Measurements from ENCODE around the gene ICE1.
"Not testable (repeated sequence)": the region's sequence is repeated elsewhere in the genome, so short reads cannot be mapped to it uniquely, and the experiment has no call there.

The ICE1 gene

GRCh38 chr5:5437227-5438172 lies 15.0 kb downstream of the ICE1 start:
- in situ Hi-C loops (cut with HindIII; ENCODE audit: low sequenced_read_pairs), result no loop called here

GRCh38 chr5:5451863-5452262 lies 29.4 kb downstream of the ICE1 start:
- in situ Hi-C loops (cut with HindIII; ENCODE audit: low sequenced_read_pairs), result no loop called here

GRCh38 chr5:5453131-5453530 lies 30.7 kb downstream of the ICE1 start:
- in situ Hi-C loops (cut with HindIII; ENCODE audit: low sequenced_read_pairs), result no loop called here

- in situ Hi-C loops (cut with HindIII; ENCODE audit: low sequenced_read_pairs), result no loop called here
These were observed 31.9 kb downstream of the ICE1 start for GRCh38 chr5:5454391-5454790.

- in situ Hi-C loops (cut with HindIII; ENCODE audit: low sequenced_read_pairs), result no loop called here
These were observed 34.4 kb downstream of the ICE1 start for GRCh38 chr5:5456858-5457257.

- in situ Hi-C loops (cut with HindIII; ENCODE audit: low sequenced_read_pairs), result no loop called here
These were observed 37.8 kb downstream of the ICE1 start for GRCh38 chr5:5460311-5460710.

GRCh38 chr5:5461012-5461411 lies 38.5 kb downstream of the ICE1 start:
- in situ Hi-C loops (cut with HindIII; ENCODE audit: low sequenced_read_pairs), result no loop called here

- in situ Hi-C loops (cut with HindIII; ENCODE audit: low sequenced_read_pairs), result no loop called here
These were observed 41.7 kb downstream of the ICE1 start for GRCh38 chr5:5464036-5464715.

- in situ Hi-C loops (cut with HindIII; ENCODE audit: low sequenced_read_pairs), result no loop called here
These were observed 43.8 kb downstream of the ICE1 start for GRCh38 chr5:5466227-5466626.

- in situ Hi-C loops (cut with HindIII; ENCODE audit: low sequenced_read_pairs), result no loop called here
These were observed 45.3 kb downstream of the ICE1 start for GRCh38 chr5:5467737-5468136.

- in situ Hi-C loops (cut with HindIII; ENCODE audit: low sequenced_read_pairs), result no loop called here
These were observed 48.5 kb downstream of the ICE1 start for GRCh38 chr5:5470933-5471332.

GRCh38 chr5:5473226-5473625 lies 50.7 kb downstream of the ICE1 start:
- in situ Hi-C loops (cut with HindIII; ENCODE audit: low sequenced_read_pairs), result no loop called here

GRCh38 chr5:5474961-5475360 lies 52.5 kb downstream of the ICE1 start:
- in situ Hi-C loops (cut with HindIII; ENCODE audit: low sequenced_read_pairs), result no loop called here

GRCh38 chr5:5475975-5476374 lies 53.5 kb downstream of the ICE1 start:
- in situ Hi-C loops (cut with HindIII; ENCODE audit: low sequenced_read_pairs), result no loop called here

GRCh38 chr5:5479578-5479977 lies 57.1 kb downstream of the ICE1 start:
- in situ Hi-C loops (cut with HindIII; ENCODE audit: low sequenced_read_pairs), result not testable (repeated sequence)

- in situ Hi-C loops (cut with HindIII; ENCODE audit: low sequenced_read_pairs), result no loop called here
These were observed 58.1 kb downstream of the ICE1 start for GRCh38 chr5:5480481-5481111.

- in situ Hi-C loops (cut with HindIII; ENCODE audit: low sequenced_read_pairs), result no loop called here
These were observed 58.7 kb downstream of the ICE1 start for GRCh38 chr5:5481206-5481605.

- in situ Hi-C loops (cut with HindIII; ENCODE audit: low sequenced_read_pairs), result no loop called here
These were observed 59.2 kb downstream of the ICE1 start for GRCh38 chr5:5481633-5482032.

- in situ Hi-C loops (cut with HindIII; ENCODE audit: low sequenced_read_pairs), result no loop called here
These were observed 60.9 kb downstream of the ICE1 start for GRCh38 chr5:5483350-5483749.

- in situ Hi-C loops (cut with HindIII; ENCODE audit: low sequenced_read_pairs), result no loop called here
These were observed 61.6 kb downstream of the ICE1 start for GRCh38 chr5:5483880-5484598.

- in situ Hi-C loops (cut with HindIII; ENCODE audit: low sequenced_read_pairs), result no loop called here
These were observed 63.6 kb downstream of the ICE1 start for GRCh38 chr5:5486122-5486521.

Data from DLD1 (cell line).